Vagina (tissue), 2 donors: ENCODE measurements around the gene COX7A2. TPM values are rescaled to one million over a fixed set of nuclear protein-coding genes. Genes with fewer than 3 reads are reported as not detected.

ENCODE experiments used
- DNase-seq, 2 donors: peaks; one replicate each; pipeline ENCODE4 v3.0.0-alpha.2; 2017; ENCODE audit errors: extremely low spot score in 2 of 2
- H3K27ac ChIP-seq: fragments of 200-600 bp; sonication (generic); one replicate; pipeline ENCODE4 v1.5.1; 2019
- H3K27me3 ChIP-seq: fragments of 200-600 bp; sonication (generic); one replicate; pipeline ENCODE4 v1.5.1; 2019
- H3K36me3 ChIP-seq, 2 donors: fragments of 200-600 bp; sonication (generic); one replicate each; pipeline ENCODE4 v1.5.1; 2017 to 2019
- H3K4me1 ChIP-seq: fragments of 200-600 bp; sonication (generic); one replicate; pipeline ENCODE4 v1.5.1; 2019
- H3K4me3 ChIP-seq, 2 donors: fragments of 200-600 bp; sonication (generic); 1 replicate in 1 of 2; 2 replicates in 1 of 2; pipeline ENCODE4 v1.5.1; 2016 to 2019
- H3K9me3 ChIP-seq: fragments of 200-600 bp; sonication (generic); one replicate; pipeline ENCODE4 v1.5.1; 2019
- CTCF ChIP-seq, 3 experiments: fragments of 450-650 bp in 2 of 3; fragments of 200-600 bp in 1 of 3; sonication (generic) in 1 of 3; IDR thresholded peaks; one replicate each; pipeline ENCODE4 v1.5.1; 2017 to 2019; ENCODE audit warnings: antibody characterized with exemption in 3 of 3, mild to moderate bottlenecking in 2 of 3, moderate library complexity in 2 of 3
- POLR2A ChIP-seq, 2 donors: fragments of 450-650 bp; IDR thresholded peaks; one replicate each; pipeline ENCODE4 v1.6.1; 2017; ENCODE audit warnings: antibody characterized with exemption in 2 of 2, mild to moderate bottlenecking in 2 of 2, moderate library complexity in 2 of 2
- POLR2AphosphoS5 ChIP-seq, 2 donors: sonication (generic); formaldehyde crosslinking; IDR thresholded peaks; one replicate each; pipeline ENCODE4 v1.9.0; 2017; ENCODE audit warnings: antibody characterized with exemption in 2 of 2, mild to moderate bottlenecking in 2 of 2, low read depth in 1 of 2; ENCODE audit not compliant: insufficient read depth in 1 of 2
- intact Hi-C: fragments of 100-400 bp; cut with DNase I; formaldehyde crosslinking; loops from one replicate; pipeline ENCODE4 v1.15.1; 2023
- total RNA-seq: library from RNA; depleted of rRNA; stranded (reverse); fragments of >200 nt; gene quantifications from one replicate; pipeline ENCODE4 v1.2.3, GENCODE V29; 2016

COX7A2 gene
- total RNA-seq, 1 donor from 2014 or later: 286 TPM

DNA sequence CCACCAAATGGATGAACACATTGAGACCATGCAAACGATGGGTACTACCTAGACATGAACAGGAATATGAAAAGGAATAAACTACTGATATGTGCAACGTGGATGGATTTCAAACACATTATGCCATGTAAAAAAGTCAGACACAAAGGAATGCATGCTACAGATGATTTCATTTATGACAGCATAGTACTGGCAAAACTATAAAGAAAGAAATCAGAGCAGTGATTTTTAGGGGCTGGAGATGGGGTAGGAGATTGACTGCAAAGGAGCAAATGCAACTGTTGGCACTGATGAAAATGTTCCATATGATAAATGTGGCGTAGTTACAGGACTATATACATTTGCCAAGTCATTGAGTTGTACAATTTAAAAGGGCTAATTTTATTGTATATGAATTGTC is 24.3 kb downstream of the COX7A2 start:
- H3K9me3 ChIP-seq: no peaks in the 10 kb centered on the region
- no peak for TF ChIP-seq CTCF (IDR thresholded peaks at IDR 0.05)
- no peak for TF ChIP-seq POLR2AphosphoS5 (IDR thresholded peaks at IDR 0.05; ENCODE audit: insufficient read depth in 1 of 2, low read depth in 1 of 2)
- no peak for TF ChIP-seq POLR2A (IDR thresholded peaks at IDR 0.05)
- no peak overlapping the region for H3K27ac ChIP-seq
- intact Hi-C loops: no loop called here
- no peaks in the 10 kb centered on the region for H3K27me3 ChIP-seq
- no peaks in the 10 kb centered on the region for H3K36me3 ChIP-seq
- H3K4me3 ChIP-seq: no peak overlapping the region
- DNase-seq: no peak
- no peaks in the 10 kb centered on the region for H3K4me1 ChIP-seq

DNA sequence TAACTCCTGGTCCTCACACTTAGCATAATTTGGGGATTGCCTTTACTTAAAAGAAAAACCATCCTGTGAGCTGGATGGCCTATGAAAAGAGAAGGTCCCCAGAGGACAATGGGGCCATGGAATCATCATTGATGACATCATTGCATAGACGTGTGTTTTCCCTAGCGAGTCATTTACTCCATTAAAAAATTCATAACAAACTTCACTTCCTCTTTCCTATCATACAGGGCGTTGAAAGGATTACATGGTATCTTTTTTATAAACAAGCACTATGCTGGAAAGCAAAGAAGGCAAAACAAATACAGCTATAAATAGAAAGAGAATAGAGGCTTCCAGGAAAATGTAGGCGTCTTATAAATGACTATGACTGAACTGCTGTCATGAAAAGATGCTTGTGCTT is 26.4 kb downstream of the COX7A2 start:
- H3K27me3 ChIP-seq: no peaks in the 10 kb centered on the region
- H3K36me3 ChIP-seq: no peaks in the 10 kb centered on the region
- no peaks in the 10 kb centered on the region for H3K4me1 ChIP-seq
- H3K27ac ChIP-seq: no peak overlapping the region
- intact Hi-C loops: no loop called here
- no peak for DNase-seq
- TF ChIP-seq POLR2A (IDR thresholded peaks at IDR 0.05): no peak
- no peak for TF ChIP-seq POLR2AphosphoS5 (IDR thresholded peaks at IDR 0.05; ENCODE audit: insufficient read depth in 1 of 2, low read depth in 1 of 2)
- TF ChIP-seq CTCF (IDR thresholded peaks at IDR 0.05): no peak
- no peaks in the 10 kb centered on the region for H3K9me3 ChIP-seq
- H3K4me3 ChIP-seq: no peak overlapping the region

DNA sequence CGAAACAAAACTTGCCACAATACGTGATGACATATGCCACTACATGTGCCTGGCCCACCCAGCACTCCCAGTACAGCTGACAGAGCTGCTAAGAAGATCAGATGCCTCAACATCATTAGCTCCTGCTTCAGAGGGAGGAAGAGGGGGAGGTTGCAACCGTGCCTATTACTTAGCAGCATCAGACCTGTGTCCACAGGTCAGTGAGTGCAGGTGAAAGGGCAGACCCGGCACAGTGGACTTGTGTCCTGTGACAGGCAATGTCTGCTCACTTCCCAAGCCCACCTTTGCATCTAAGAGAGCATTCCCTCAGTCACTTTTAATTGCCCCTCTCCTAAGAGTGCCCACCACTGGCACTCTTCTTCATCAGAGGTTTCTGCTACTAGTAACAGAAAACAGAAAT is 28.3 kb downstream of the COX7A2 start:
- Histone ChIP-seq H3K9me3 (no peaks in the 10 kb centered on the region), H3K36me3 (no peaks in the 10 kb centered on the region), H3K27ac (no peak overlapping the region), H3K27me3 (no peaks in the 10 kb centered on the region), H3K4me3 (no peak overlapping the region), H3K4me1 (peaks cover 7% of the 10 kb centered on the region)
- TF ChIP-seq POLR2AphosphoS5 (IDR thresholded peaks at IDR 0.05; ENCODE audit: insufficient read depth in 1 of 2, low read depth in 1 of 2) (no peak), CTCF (IDR thresholded peaks at IDR 0.05) (no peak), POLR2A (IDR thresholded peaks at IDR 0.05) (no peak)
- no peak for DNase-seq
- intact Hi-C loops: no loop called here

- TF ChIP-seq POLR2AphosphoS5 (IDR thresholded peaks at IDR 0.05; ENCODE audit: insufficient read depth in 1 of 2, low read depth in 1 of 2) (no peak), CTCF (IDR thresholded peaks at IDR 0.05) (no peak), POLR2A (IDR thresholded peaks at IDR 0.05) (no peak)
- intact Hi-C loops: no loop called here
- no peaks in the 10 kb centered on the region for H3K36me3 ChIP-seq
- no peak overlapping the region for H3K4me3 ChIP-seq
- no peaks in the 10 kb centered on the region for H3K9me3 ChIP-seq
- no peak overlapping the region for H3K27ac ChIP-seq
- H3K4me1 ChIP-seq: peaks cover 8% of the 10 kb centered on the region
- no peaks in the 10 kb centered on the region for H3K27me3 ChIP-seq
- DNase-seq: no peak
Measured at GRCh38 chr6:75213732-75214131, 29.9 kb downstream of the COX7A2 start.

DNA sequence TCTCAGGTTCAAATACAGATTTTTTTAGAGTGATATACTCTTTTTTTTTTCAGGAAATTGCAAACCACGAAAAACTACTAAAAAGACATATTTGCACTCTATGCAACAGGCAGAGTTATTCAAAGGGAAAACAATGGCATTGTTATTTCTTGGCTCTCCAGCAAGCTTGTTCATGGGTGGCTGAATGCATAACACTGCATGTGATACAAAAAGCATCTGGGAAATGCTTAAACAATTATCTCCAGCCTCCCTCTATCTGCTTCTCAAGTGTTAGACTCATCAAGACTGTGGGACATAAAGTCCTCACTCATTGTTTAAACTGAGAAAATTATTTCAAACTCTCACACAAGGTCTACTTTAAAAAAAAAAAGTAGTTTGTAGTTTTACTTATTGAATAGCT is 30.5 kb downstream of the COX7A2 start:
- H3K36me3 ChIP-seq: no peaks in the 10 kb centered on the region
- H3K27me3 ChIP-seq: no peaks in the 10 kb centered on the region
- no peak overlapping the region for H3K27ac ChIP-seq
- no peak for TF ChIP-seq POLR2AphosphoS5 (IDR thresholded peaks at IDR 0.05; ENCODE audit: insufficient read depth in 1 of 2, low read depth in 1 of 2)
- TF ChIP-seq POLR2A (IDR thresholded peaks at IDR 0.05): no peak
- no peak for TF ChIP-seq CTCF (IDR thresholded peaks at IDR 0.05)
- peaks cover 14% of the 10 kb centered on the region for H3K4me1 ChIP-seq
- H3K9me3 ChIP-seq: no peaks in the 10 kb centered on the region
- intact Hi-C loops: no loop called here
- no peak for DNase-seq
- H3K4me3 ChIP-seq: no peak overlapping the region
